Stimulated activated CD8-positive, alpha-beta memory T cell treated with anti-CD3 and anti-CD28 coated beads, Interleukin-7, amount 100 ng/mL, for 48 hours (primary cell): Measurements from ENCODE around the gene SPATA25.

ENCODE experiments used
- DNase-seq, 2 donors: peaks; one replicate each; pipeline ENCODE4 v3.0.0-alpha.2; 2020; ENCODE audit warnings: low read depth in 1 of 2; ENCODE audit errors: extremely low read depth in 1 of 2

The SPATA25 gene

DNA sequence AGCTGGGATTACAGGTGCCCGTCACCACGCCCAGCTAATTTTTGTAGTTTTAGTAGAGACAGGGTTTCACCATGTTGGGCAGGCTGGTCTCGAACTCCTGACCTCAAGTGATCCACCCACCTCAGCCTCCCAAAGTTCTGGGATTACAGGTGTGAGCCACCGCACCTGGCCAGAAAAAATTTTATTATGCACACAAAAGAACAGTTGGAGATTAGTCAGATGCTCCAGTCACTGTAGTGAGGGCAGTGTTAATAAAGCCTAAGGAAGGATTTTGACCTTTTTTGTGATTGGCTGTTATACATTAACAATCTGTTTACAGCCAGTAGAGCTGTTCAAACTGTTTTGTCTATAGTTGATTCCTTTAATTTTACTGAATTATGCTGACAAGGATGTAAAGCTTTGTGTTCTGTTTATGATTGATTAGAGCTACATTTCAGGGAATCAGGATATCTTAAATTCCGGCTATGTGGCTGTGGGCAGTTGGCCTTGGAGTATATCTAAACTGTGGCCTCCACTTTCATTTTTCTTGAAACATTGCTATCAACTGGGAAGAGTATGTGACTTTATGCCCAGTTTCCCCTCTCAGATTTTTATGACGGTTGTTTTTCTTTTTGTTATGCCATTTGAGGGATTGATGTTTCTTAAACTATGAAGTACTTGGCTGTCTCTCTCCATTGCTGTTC is 20.1 kb downstream of the SPATA25 start:
- no peak for DNase-seq

DNA sequence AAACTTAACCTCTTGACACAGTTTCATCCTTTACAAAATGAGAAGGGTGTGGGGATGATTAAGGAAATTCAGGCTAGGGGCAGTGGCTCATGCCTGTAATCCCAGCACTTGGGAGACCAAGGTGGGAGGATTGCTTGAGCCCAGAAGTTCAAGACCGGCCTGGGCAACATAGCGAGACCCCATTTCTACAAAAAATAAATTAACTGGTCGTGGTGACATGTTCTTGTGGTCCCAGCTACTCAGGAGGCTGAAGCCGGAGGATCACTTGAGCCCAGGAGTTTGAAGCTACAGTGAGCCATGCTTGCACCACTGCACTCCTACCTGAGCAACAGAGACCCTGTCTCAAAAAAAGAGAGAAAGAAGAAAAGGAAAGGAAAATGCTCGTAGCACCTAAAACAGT is 21.0 kb downstream of the SPATA25 start:
- no peak for DNase-seq

DNA sequence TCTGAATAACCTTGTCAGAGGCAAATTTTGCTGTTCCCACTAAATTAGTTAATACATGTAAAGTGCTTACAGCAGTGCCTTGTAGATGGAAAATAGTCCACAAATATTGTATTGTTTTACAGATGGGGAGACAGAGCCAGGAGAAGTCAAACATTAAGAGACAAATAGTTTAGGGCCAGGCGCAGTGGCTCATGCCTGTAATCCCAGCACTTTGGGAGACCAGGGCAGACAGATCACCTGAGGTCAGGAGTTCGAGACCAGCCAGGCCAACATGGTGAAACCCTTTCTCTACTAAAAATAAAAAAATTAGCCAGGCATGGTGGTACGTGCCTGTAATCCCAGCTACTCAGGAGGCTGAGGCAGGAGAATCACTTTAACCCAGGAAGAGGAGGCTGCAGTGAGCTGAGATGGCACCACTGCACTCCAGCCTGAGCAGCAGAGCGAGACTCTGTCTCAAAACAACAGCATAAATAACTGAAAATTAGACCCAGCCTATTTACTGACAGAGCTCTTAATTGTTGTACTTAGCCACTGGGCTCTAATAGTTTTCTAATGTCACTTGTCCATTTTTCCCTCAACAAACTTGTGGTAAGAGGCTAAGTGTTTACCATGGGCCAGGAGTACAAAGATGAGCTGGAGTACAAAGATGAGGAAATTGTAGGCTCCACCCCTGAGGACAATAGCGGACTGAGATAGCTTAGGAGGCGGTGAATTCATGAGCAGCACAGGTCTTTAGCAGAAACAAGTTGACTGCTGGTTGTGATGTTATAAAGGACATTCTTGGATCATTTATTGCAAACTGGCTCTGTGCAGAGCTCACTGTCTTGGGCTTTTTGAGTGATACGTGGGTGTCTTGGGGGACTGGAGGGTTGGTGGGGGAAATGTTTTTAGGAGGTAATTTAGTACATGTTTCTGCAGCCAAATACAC is 23.6 kb downstream of the SPATA25 start:
- DNase-seq, result no peak

DNA sequence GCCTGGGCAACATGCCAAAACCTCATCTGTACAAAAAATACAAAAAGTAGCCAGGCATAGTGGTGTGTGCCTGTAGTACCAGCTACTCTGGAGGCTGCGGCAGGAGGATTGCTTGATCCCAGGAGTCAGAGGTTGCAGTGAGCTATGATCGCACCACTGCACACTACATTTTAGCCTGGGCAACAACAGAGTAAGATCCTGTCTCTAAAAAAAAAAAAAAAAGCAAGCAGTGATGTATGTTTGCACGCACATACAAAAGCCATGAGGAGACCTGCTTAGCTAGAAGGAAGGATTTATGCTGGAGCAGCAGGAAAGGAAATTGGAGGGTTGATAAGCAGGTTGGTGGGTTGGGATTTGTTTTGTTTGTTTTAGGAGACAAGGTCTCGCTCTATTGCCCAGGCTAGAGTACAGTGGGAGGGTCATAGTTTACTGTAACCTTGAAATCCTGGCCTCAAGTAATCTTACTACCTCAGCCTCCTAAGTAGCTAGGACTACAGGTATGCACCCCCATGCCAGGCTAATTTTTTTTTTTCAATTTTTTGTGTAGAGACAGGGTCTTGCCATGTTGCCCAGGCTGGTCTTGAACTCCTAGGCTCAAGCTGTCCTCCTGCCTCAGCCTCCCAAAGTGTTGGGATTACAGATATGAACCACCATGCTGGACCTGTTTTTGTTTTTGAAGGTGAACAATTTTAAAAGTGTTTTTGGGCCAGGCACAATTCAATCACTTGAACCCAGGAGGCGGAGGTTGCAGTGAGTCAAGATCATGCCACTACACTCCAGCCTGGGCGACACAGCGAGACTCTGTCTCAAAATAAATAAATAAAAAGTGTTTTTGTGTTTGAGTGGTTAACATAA is 26.0 kb downstream of the SPATA25 start:
- no peak for DNase-seq

DNA sequence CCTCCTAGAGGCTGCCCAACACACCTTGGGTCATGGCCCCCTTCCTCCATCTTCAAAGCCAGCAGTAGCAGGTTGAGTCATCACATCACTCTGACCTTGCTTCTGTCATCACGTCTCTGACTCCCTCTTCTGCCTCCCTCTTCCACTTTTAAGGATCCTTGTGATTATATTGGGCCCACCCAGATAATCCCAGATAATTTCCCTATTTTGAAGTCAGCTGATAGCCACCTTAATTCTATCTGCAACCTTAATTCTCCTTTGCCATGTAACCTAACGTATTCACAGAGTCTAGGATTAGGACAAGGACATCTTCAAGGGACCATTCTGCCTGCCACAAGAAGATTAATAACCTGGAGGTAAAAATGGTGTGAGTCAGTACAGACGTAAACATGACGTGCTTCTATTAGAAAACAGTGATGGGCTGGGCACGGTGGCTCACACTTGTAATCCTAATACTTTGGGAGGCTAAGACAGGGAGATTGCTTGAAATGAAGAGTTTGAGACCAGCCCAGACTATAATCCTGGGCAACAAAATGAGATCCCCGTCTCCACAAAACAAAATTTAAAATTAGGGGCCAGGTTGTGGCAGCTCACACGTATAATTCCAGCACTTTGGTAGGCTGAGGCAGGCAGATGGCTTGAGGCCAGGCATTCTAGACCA is 26.7 kb downstream of the SPATA25 start:
- no peak for DNase-seq

DNA sequence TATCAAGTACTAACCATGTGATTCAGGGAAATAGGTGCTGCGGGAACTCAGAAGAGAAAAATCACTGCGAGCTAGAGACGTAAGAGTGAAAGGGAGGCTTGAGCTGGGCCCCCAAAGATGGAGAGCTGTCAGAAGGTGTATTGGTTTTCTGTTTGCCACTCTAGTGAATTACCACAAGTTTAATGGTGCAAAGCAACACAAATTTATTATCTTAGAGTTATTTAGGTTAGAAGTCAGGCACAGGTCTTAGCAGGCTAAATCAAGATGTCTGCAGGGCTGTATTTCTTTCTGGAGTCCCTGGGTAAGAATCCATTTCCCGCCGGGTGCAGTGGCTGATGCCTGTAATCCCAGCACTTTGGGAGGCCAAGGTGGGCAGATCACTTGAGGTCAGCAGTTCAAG is 27.5 kb downstream of the SPATA25 start:
- DNase-seq, result no peak

DNA sequence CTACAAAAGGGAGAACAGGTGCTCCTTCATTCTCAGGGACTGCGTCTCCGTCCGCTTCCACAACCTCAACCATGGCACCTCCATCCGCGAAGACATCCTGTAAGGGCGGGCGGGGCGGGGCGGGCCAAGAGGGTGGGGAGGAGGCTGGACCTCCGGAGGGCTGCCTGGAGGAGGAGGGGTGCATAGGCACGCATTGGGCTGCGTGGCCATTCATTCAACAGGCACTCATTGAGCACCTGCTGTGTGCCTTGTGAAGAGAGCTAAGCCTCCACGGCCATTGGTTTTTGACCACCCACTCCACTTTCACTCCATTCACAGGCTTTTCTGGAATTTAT is 29.6 kb downstream of the SPATA25 start:
- DNase-seq, result peak in 1 of 2 donors; percentile 37

DNA sequence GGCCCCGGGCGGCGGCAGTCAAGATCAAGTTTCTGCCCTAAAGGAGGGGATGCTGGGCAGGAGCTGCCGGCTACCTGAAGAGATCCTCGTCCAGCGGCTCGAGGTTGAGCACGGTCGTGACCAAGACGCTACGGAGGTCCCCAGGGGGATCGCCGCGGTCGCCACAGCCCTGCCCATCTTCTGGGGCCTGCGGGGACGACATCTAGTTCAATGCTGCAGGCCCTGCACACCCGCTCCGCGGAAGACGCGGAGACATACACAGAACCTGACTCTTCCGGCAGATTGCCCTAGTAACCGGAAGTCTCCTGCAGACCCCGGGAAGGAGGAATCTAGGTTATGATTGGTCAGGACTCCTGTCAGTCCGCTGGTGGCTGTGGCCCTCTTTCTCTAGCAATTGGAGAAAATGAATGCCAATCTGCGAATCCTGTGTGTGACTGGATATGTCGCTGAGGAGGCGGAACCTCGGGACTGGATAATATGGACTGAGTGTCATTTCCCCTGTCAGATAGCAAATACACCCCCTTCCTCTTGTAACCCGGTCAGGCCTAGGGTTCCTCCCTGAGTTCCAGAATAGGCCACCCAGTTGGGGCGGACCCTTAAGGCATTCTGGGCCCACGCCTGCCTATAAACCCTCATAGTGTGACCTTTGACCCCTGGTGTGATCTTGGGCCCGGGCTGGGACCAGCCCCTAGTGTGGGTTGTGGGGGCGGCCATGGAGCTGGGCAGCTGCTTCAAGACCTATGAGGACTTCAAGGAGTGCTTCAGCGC is 30.1 kb downstream of the SPATA25 start, which contains the start of the genes ACOT8 and ZSWIM3:
ACOT8 (minus strand) TSS at position 279 of the 768 bp plus-strand sequence; CDS start at position 202, 77 bp downstream.
ZSWIM3 (plus strand) TSS at position 501 of the 768 bp plus-strand sequence; CDS start at position 713, 212 bp downstream.
- DNase-seq, result peak; percentile 75 to 93

DNA sequence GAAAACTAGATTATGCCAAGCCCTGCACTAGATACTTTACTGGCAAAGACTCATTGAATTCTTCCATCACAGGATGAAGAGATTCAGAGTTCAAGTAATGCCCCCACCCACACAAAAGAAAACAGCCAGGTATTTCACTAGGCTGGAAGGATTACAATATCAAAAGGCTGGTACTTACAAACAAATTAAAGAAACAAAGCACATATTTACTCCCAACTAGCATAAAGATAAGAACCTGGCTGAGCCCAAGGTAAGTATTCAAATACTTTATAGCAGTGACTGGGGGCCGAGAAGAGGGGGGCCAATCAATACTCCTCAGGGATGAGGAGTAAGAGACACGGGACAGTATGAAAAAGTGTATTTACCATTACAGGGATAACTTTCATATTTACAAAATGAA is 33.9 kb downstream of the SPATA25 start:
- no peak for DNase-seq

DNA sequence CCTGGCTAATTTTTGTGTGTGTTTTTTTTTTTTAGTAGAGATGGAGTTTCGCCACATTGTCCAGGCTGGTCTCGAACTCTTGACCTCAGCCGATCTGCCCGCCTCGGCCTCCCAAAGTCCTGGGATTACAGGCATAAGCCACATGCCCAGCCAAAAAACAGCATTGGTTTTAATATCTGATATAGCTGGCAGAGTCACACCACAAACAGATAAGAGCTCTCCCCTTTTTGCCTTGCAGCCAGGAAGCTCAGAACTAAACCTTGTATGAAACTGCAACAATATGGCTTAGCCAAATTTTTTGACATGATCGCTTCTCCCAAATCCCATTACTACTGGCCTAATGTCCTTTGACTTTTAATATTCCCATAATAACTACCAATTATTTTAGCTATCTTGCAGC is 35.1 kb downstream of the SPATA25 start:
- no peak for DNase-seq

DNA sequence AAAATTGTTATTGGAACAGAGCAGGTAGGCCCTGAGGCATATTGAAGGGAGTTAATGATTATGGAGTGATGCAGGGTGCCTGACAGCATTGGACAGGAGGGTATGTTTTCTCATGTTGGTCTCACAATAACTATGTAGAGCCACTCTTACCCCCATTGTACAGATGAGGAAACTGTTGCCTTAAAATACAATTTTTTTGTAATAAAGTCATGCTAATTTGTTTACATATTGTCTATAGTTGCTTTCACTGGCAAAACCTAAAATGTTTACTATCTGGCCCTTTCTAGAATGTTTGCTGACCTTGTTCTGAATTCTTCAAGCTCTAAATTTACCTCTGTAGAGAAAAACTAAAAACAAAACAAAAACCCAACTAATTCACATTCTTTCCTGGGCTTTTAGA is 35.9 kb downstream of the SPATA25 start:
- no peak for DNase-seq

DNA sequence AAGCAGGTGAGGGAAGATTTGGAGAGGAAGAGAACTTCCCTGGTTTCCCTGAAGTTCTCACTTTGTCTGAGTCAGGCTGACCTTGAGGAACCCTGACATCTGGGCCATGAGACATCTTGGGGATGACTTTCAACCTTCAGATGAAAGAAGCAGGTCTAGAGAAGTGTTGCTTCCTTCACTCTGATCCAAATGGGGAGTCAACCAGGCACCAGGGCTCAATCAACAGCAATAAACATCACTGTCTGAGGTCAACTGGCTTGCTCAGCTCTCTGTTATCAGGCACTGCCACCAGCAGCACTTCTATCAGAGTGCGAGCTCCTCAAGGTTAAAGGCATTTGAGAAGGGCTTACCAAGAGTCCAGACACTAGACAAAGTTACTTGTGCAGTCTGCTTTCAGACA is 36.5 kb downstream of the SPATA25 start:
- DNase-seq, result no peak

DNA sequence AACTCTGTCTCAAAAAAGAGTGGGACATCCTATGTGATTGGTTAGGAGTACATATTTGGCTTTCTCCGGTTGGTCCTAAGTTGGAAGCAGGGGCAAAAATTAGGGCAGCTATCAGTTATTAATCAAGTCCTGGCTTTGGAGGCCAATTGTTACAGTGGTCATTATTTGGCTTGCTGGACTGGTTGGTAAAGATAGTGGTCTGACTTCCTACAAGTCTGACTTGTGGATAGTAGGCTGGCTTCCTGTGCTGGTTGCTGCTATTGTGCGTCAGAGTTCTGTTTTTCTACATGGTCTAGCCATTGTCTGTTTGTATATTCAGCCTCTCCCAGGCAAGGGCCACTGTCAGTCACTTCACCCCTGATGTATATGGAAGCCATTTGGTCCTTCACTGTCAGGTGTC is 37.2 kb downstream of the SPATA25 start:
- DNase-seq, result no peak

DNA sequence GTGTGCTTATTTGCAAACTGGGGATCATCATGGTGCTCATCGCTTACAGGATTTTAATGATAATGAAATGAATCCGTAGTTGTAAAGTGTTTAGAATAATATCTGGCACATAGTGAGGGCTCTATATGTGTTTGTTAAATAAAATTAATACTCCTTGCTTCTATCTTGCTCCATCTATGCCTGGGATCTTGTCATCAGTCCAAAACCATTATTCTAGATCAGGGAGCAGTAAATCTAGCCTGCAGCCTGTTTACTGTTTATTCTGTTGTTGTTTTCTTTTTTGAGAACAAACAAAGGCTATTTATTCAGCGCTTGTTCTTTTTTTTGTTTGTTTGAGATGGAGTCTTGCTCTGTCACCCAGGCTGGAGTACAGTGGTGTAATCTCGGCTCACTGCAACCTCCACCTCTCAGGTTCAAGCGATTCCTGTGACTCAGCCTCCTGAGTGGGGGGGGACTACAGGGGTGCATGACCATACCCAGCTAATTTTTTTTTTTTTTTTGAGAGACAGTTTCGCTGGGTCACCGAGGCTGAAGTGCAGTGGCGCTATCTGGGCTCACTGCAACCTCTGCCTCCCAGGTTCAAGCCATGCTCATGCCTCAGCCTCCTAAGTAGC is 38.3 kb downstream of the SPATA25 start:
- no peak for DNase-seq

DNA sequence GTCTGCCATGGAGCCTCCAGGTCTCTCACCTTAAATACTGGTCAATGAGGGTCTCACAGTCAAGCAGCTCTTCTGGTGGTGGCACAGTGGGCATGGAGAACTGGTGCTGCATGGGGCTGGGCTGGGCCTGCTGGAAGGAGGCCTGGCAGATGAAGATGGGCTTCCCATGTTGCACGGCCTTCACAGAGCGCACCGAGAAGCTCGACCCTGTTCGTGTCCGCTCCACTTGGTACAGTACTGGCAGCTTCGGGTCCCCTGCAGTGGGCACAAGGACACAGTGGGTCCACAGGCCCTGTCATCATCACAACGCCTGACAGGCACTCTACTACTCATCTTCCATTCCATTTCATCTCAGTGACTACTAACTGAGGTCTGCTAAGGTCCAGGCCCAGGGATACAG is 39.0 kb downstream of the SPATA25 start:
- DNase-seq, result no peak

DNA sequence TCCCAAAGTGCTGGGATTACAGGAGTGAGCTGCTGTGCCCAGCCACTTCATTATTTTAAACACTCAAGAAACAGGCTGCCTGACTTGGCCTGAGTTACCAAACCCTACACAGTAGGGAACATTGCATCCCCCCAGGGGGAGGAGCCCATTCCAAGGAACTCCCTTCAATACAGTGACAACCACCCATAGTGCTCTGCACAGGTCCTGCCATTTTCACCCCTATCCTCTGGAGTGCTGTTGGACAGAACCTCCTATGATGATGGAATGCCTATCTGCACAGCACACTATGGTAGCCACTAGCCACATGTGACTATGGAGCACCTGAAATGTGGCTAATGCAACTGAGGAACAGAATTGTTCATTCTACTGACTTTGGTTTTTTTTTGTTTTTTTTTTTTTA is 42.0 kb downstream of the SPATA25 start:
- no peak for DNase-seq

DNA sequence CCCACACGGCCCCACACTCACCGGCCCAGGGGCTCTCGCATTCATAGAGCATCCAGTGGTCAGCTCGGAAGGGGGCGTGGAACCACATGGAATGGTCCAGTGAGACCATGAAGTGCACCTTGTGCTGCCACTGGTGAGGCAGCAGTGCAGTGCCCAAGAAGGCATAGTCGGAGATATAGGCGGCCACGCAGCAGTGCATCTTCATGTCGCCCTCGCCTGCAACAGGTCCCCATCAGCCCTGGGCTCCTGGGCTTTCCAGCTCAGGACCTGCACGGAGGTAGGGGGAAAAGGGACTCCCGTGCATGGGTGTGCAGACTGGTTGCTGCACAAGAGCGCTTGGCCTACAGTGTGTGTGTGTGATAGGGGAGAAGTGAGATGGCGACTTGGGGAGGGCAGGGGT is 43.9 kb downstream of the SPATA25 start:
- no peak for DNase-seq

DNA sequence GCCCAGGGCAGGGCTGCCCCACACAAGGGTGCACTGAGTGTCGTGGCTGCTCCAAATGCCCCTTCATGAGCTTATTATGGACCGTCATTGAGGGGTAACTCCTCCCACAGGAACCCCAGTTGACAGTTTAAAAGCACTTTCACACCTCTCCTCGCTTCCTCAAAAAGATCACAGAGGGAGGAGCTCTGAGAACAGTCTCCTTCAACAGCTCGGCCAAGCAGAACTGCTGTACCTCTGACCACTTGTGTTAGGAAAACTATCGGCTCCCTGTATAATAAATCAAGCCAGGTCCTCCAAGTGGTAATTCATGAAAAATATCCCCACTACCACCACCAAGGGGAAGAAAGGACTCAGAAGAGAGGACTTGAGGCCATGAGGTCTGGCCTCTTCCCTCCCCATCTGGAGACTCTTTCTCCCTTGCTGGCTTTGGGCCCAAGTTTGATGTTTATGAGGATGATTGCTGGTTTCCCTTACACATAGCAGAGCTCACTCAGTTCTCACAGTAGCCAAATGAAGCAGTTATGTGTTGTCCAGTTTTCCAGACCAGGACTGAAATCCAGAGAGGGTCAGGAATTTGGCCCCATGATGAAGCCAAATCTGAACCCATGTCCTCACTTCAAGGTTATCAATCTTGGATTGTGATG is 45.1 kb downstream of the SPATA25 start:
- no peak for DNase-seq
